ENCODE data around the gene KMO.

- TF ChIP-seq, protein P1, sequence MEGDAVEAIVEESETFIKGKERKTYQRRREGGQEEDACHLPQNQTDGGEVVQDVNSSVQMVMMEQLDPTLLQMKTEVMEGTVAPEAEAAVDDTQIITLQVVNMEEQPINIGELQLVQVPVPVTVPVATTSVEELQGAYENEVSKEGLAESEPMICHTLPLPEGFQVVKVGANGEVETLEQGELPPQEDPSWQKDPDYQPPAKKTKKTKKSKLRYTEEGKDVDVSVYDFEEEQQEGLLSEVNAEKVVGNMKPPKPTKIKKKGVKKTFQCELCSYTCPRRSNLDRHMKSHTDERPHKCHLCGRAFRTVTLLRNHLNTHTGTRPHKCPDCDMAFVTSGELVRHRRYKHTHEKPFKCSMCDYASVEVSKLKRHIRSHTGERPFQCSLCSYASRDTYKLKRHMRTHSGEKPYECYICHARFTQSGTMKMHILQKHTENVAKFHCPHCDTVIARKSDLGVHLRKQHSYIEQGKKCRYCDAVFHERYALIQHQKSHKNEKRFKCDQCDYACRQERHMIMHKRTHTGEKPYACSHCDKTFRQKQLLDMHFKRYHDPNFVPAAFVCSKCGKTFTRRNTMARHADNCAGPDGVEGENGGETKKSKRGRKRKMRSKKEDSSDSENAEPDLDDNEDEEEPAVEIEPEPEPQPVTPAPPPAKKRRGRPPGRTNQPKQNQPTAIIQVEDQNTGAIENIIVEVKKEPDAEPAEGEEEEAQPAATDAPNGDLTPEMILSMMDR (IDR thresholded peaks at IDR 0.05; ENCODE audit: insufficient read depth, low read length) = no peak
- TF ChIP-seq POLR2AphosphoS5 (IDR thresholded peaks at IDR 0.05; ENCODE audit: low read depth) = peak; percentile 87
- TF ChIP-seq, protein P2, sequence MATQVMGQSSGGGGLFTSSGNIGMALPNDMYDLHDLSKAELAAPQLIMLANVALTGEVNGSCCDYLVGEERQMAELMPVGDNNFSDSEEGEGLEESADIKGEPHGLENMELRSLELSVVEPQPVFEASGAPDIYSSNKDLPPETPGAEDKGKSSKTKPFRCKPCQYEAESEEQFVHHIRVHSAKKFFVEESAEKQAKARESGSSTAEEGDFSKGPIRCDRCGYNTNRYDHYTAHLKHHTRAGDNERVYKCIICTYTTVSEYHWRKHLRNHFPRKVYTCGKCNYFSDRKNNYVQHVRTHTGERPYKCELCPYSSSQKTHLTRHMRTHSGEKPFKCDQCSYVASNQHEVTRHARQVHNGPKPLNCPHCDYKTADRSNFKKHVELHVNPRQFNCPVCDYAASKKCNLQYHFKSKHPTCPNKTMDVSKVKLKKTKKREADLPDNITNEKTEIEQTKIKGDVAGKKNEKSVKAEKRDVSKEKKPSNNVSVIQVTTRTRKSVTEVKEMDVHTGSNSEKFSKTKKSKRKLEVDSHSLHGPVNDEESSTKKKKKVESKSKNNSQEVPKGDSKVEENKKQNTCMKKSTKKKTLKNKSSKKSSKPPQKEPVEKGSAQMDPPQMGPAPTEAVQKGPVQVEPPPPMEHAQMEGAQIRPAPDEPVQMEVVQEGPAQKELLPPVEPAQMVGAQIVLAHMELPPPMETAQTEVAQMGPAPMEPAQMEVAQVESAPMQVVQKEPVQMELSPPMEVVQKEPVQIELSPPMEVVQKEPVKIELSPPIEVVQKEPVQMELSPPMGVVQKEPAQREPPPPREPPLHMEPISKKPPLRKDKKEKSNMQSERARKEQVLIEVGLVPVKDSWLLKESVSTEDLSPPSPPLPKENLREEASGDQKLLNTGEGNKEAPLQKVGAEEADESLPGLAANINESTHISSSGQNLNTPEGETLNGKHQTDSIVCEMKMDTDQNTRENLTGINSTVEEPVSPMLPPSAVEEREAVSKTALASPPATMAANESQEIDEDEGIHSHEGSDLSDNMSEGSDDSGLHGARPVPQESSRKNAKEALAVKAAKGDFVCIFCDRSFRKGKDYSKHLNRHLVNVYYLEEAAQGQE (IDR thresholded peaks at IDR 0.05; ENCODE audit: insufficient replicate concordance, low read depth) = no peak
Measured at GRCh38 chr1:241519308-241520079, 12.7 kb upstream of the KMO start, which contains the start of gene FH.
